MM.1S (cell line): Measurements from ENCODE around the gene POLD1.

Source experiments
- DNase-seq: peaks from one replicate; pipeline ENCODE4 v3.0.0-alpha.2; 2015
- H2AFZ ChIP-seq: fragments of 300-600 bp; sonication (generic); 2 replicates; pipeline ENCODE4 v1.6.0; 2016; ENCODE audit warnings: antibody characterized with exemption, low read length
- H3F3A ChIP-seq: fragments of 300-600 bp; sonication (generic); 2 replicates; pipeline ENCODE4 v1.6.1; 2016; ENCODE audit warnings: mild to moderate bottlenecking, antibody characterized with exemption, low read length, moderate library complexity, mixed read lengths; ENCODE audit not compliant: insufficient read depth
- H3K27ac ChIP-seq: fragments of 300-600 bp; sonication (generic); 2 replicates; pipeline ENCODE4 v1.5.1; 2016; ENCODE audit warnings: mild to moderate bottlenecking, low read length
- H3K27me3 ChIP-seq: fragments of 300-600 bp; sonication (generic); replicated peaks from 2 replicates; pipeline ENCODE4 v1.6.0; 2016; ENCODE audit warnings: low read length; ENCODE audit not compliant: insufficient read depth
- H3K36me3 ChIP-seq: fragments of 300-600 bp; sonication (generic); replicated peaks from 2 replicates; pipeline ENCODE4 v1.6.1; 2016; ENCODE audit warnings: mild to moderate bottlenecking, low read length, mixed read lengths; ENCODE audit not compliant: insufficient read depth
- H3K4me1 ChIP-seq: fragments of 300-600 bp; sonication (generic); 2 replicates; pipeline ENCODE4 v1.6.1; 2016; ENCODE audit warnings: low read length, mixed read lengths
- H3K4me2 ChIP-seq: fragments of 300-600 bp; sonication (generic); 2 replicates; pipeline ENCODE4 v1.6.0; 2016; ENCODE audit warnings: low read depth, low read length
- H3K4me3 ChIP-seq: fragments of 300-600 bp; sonication (generic); 2 replicates; pipeline ENCODE4 v1.5.1; 2016; ENCODE audit warnings: low read length, mixed read lengths
- H3K79me2 ChIP-seq: fragments of 300-600 bp; sonication (generic); 2 replicates; pipeline ENCODE4 v1.6.1; 2016; ENCODE audit warnings: mixed run types, low read length, mixed read lengths
- H3K9ac ChIP-seq: fragments of 300-600 bp; sonication (generic); 2 replicates; pipeline ENCODE4 v1.6.1; 2016; ENCODE audit warnings: low read length, mixed read lengths
- H3K9me2 ChIP-seq: fragments of 300-600 bp; sonication (generic); replicated peaks from 2 replicates; pipeline ENCODE4 v1.6.1; 2016; ENCODE audit warnings: mild to moderate bottlenecking, low read length, mixed read lengths; ENCODE audit not compliant: insufficient read depth
- H3K9me3 ChIP-seq: fragments of 300-600 bp; sonication (generic); replicated peaks from 2 replicates; pipeline ENCODE4 v1.6.1; 2016; ENCODE audit warnings: mild to moderate bottlenecking, low read length, mixed read lengths; ENCODE audit not compliant: insufficient read depth
- H4K20me1 ChIP-seq: fragments of 300-600 bp; sonication (generic); 2 replicates; pipeline ENCODE4 v1.6.1; 2016; ENCODE audit warnings: mild to moderate bottlenecking, low read length, moderate library complexity, mixed read lengths; ENCODE audit not compliant: insufficient read depth
- CTCF ChIP-seq: fragments of 300-600 bp; sonication (generic); IDR thresholded peaks from 2 replicates; pipeline ENCODE4 v1.5.1; 2016; ENCODE audit warnings: antibody characterized with exemption, low read length, mixed read lengths
- EZH2 ChIP-seq: fragments of 300-600 bp; sonication (generic); optimal IDR thresholded peaks from 2 replicates; pipeline ENCODE3; 2017; ENCODE audit warnings: low read depth, mild to moderate bottlenecking, antibody characterized with exemption, low read length, mixed read lengths
- EZH2phosphoT487 ChIP-seq: fragments of 300-600 bp; sonication (generic); IDR thresholded peaks from 2 replicates; pipeline ENCODE4 v1.6.1; 2018; ENCODE audit warnings: antibody characterized with exemption, low read length

Gene POLD1

GRCh38 chr19:50461066-50461875, 77.1 kb downstream of the POLD1 start:
- Histone ChIP-seq H3K4me2 (peak overlapping the region; percentile 49; the same call in 1 of the 2 replicates), H3K27ac (no peak overlapping the region)

GRCh38 chr19:50462970-50463369, 78.8 kb downstream of the POLD1 start:
- TF ChIP-seq CTCF: no peak
- no peak for TF ChIP-seq EZH2
- peaks cover 4% of the 10 kb centered on the region for H3F3A ChIP-seq
- H3K4me3 ChIP-seq: no peak overlapping the region
- no peaks in the 10 kb centered on the region for H3K9me2 ChIP-seq
- no peak overlapping the region for H3K9ac ChIP-seq
- H3K27ac ChIP-seq: no peak overlapping the region
- DNase-seq: no peak
- H3K79me2 ChIP-seq: no peaks in the 10 kb centered on the region
- H3K9me3 ChIP-seq: no peaks in the 10 kb centered on the region
- peaks cover 5% of the 10 kb centered on the region; the same call in 1 of the 2 replicates for H3K4me1 ChIP-seq
- H4K20me1 ChIP-seq: no peaks in the 10 kb centered on the region
- peaks cover 70% of the 10 kb centered on the region for H3K27me3 ChIP-seq
- no peak overlapping the region for H3K4me2 ChIP-seq
- no peaks in the 10 kb centered on the region for H3K36me3 ChIP-seq
- H2AFZ ChIP-seq: no peak overlapping the region

More at GRCh38 chr19:50461066-50461875, 77.1 kb downstream of the POLD1 start:
- Histone ChIP-seq H3F3A (peaks cover 4% of the 10 kb centered on the region), H4K20me1 (no peaks in the 10 kb centered on the region), H3K9ac (no peak overlapping the region), H3K9me3 (no peaks in the 10 kb centered on the region), H3K27me3 (peaks cover 64% of the 10 kb centered on the region), H3K4me1 (peaks cover 5% of the 10 kb centered on the region; the same call in 1 of the 2 replicates), H3K36me3 (no peaks in the 10 kb centered on the region), H3K4me3 (no peak overlapping the region), H2AFZ (peak overlapping the region; percentile 59; the same call in 1 of the 2 replicates), H3K9me2 (no peaks in the 10 kb centered on the region), H3K79me2 (no peaks in the 10 kb centered on the region)
- peak; percentile 58 for DNase-seq
- TF ChIP-seq EZH2 (no peak), CTCF (peak; percentile 84)

- peaks cover 77% of the 10 kb centered on the region for H3K27me3 ChIP-seq
- no peaks in the 10 kb centered on the region for H3K9me2 ChIP-seq
- H3K9ac ChIP-seq: no peak overlapping the region
- no peaks in the 10 kb centered on the region for H4K20me1 ChIP-seq
- H3K4me3 ChIP-seq: no peak overlapping the region
- peaks cover 4% of the 10 kb centered on the region for H3F3A ChIP-seq
- H3K9me3 ChIP-seq: no peaks in the 10 kb centered on the region
- no peak overlapping the region for H3K27ac ChIP-seq
- no peak overlapping the region for H3K4me2 ChIP-seq
- peaks cover 5% of the 10 kb centered on the region; the same call in 1 of the 2 replicates for H3K4me1 ChIP-seq
- no peak overlapping the region for H2AFZ ChIP-seq
- no peaks in the 10 kb centered on the region for H3K36me3 ChIP-seq
- H3K79me2 ChIP-seq: no peaks in the 10 kb centered on the region
- DNase-seq: no peak
- TF ChIP-seq EZH2phosphoT487 (no peak), CTCF (no peak), EZH2 (no peak)
These were observed 80.2 kb downstream of the POLD1 start for GRCh38 chr19:50464348-50464747.
